Activated CD8-positive, alpha-beta T cell treated with anti-CD3 and anti-CD28 coated beads for 36 hours (primary cell): Measurements from ENCODE around the gene FXYD3. TPM values are rescaled to one million over a fixed set of nuclear protein-coding genes. Genes with fewer than 3 reads are reported as not detected.
"Not testable (repeated sequence)": the region's sequence is repeated elsewhere in the genome, so short reads cannot be mapped to it uniquely, and the experiment has no call there.

Experiments
- ATAC-seq: fragments of 200-7000 bp; cut with Tn5 transposase; one replicate; pipeline ENCODE4 v1.10.0; 2021; ENCODE audit warnings: mild to moderate bottlenecking, moderate library complexity
- CTCF ChIA-PET: fragments of 350-600 bp; sonication (Branson Sonifier 250); formaldehyde crosslinking; loops from one replicate; lab custom pipeline; 2021; ENCODE audit warnings: antibody characterized with exemption; lab: Charles Lee
- POLR2A ChIA-PET: fragments of 350-600 bp; sonication (Branson Sonifier 250); formaldehyde crosslinking; loops from one replicate; lab custom pipeline; 2021; ENCODE audit warnings: antibody characterized with exemption; lab: Charles Lee
- DNase-seq: peaks from one replicate; pipeline ENCODE4 v3.0.0-alpha.2; 2020
- H3K27ac Mint-ChIP-seq: one replicate; pipeline ENCODE4 v1.8.0; 2021; ENCODE audit warnings: mild to moderate bottlenecking, mixed read lengths
- H3K27me3 Mint-ChIP-seq: one replicate; pipeline ENCODE4 v1.8.0; 2021; ENCODE audit warnings: mixed read lengths
- H3K36me3 Mint-ChIP-seq: one replicate; pipeline ENCODE4 v1.8.0; 2021; ENCODE audit warnings: low read depth, mixed read lengths
- H3K4me1 Mint-ChIP-seq: one replicate; pipeline ENCODE4 v1.8.0; 2021; ENCODE audit warnings: low read depth, mixed read lengths
- H3K4me3 Mint-ChIP-seq: one replicate; pipeline ENCODE4 v1.8.0; 2021; ENCODE audit warnings: mild to moderate bottlenecking, moderate library complexity, mixed read lengths
- H3K9me3 Mint-ChIP-seq: one replicate; pipeline ENCODE4 v1.8.0; 2021; ENCODE audit warnings: mixed read lengths
- intact Hi-C: fragments of 100-400 bp; cut with micrococcal nuclease; formaldehyde crosslinking; loops from one replicate; pipeline ENCODE4 v1.10.0; 2022
- total RNA-seq, 2 experiments: library from RNA; stranded (reverse); gene quantifications; one replicate each; pipeline ENCODE4 v1.2.3, GENCODE V29; 2021
- TF ChIP-seq, protein P1 (sequence below): fragments of 200-600 bp; IDR thresholded peaks from one replicate; pipeline ENCODE4 v1.8.0; 2022; ENCODE audit warnings: antibody characterized with exemption, mild to moderate bottlenecking

FXYD3 gene
- total RNA-seq, 2 experiments from 2014 or later, result not detected

DNA sequence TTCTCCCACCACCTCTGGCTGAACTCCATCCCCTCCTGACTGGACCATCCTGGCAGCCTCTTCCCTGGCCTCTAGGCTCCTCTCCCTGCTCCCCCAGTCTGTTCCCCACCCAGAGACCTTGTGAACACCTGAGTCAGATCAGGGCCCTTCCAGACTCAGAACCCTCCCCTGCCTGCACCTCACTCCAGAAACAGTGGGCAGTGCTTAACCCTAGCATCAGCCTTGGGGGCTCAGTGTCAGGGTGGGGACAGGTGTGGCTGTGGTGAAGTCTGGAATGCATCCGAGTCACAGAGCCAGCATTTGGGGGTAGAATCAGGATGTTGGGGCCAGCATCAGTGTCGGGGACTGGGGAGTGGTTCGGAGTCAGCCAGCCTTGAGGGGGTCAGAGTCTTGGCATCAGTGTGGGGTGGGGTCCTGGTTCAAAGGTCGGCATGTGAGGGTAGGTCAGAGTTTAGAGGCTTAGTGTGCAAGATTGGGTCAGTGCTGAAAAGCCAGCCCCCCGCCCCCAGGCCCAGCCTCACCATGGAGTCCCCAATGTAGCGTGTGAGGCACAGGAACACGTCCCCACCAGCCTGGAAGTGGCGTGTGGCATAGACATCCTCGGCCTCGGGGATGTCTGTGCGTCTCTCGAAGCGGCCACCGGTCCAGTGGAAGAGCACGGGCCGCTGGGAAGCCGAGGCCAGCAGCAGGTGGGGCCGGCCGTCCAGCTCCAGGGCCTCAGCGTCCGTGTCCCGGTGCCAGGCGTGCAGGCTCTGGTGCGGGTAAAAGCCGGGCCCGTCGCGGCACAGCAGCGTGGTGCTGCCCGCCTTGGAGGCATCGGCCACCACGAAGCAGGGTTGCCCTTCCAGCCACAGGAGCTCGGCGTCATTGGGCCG lies 10.4 kb downstream of the FXYD3 start:
- ATAC-seq (no peak), DNase-seq (no peak)
- TF ChIP-seq, protein P1, sequence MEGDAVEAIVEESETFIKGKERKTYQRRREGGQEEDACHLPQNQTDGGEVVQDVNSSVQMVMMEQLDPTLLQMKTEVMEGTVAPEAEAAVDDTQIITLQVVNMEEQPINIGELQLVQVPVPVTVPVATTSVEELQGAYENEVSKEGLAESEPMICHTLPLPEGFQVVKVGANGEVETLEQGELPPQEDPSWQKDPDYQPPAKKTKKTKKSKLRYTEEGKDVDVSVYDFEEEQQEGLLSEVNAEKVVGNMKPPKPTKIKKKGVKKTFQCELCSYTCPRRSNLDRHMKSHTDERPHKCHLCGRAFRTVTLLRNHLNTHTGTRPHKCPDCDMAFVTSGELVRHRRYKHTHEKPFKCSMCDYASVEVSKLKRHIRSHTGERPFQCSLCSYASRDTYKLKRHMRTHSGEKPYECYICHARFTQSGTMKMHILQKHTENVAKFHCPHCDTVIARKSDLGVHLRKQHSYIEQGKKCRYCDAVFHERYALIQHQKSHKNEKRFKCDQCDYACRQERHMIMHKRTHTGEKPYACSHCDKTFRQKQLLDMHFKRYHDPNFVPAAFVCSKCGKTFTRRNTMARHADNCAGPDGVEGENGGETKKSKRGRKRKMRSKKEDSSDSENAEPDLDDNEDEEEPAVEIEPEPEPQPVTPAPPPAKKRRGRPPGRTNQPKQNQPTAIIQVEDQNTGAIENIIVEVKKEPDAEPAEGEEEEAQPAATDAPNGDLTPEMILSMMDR, result no peak
- H3K27ac Mint-ChIP-seq, result no peak overlapping the region
- no peaks in the 10 kb centered on the region for H3K27me3 Mint-ChIP-seq
- intact Hi-C loops, result no loop called here
- H3K36me3 Mint-ChIP-seq, result no peaks in the 10 kb centered on the region
- no peak overlapping the region for H3K4me3 Mint-ChIP-seq
- H3K4me1 Mint-ChIP-seq, result peaks cover 10% of the 10 kb centered on the region
- H3K9me3 Mint-ChIP-seq, result no peaks in the 10 kb centered on the region
- POLR2A ChIA-PET, result interaction anchor here (0.6 kb wide), 1 partner anchor 146 kb away, joined by 3 read pairs; no protein-coding TSS in a partner anchor
- CTCF ChIA-PET, result interaction anchor here (0.8 to 2.1 kb wide), 6 partner anchors 9 to 59 kb away, joined by 3 to 11 read pairs (median 4); partner anchors contain the start of gene LGI4

DNA sequence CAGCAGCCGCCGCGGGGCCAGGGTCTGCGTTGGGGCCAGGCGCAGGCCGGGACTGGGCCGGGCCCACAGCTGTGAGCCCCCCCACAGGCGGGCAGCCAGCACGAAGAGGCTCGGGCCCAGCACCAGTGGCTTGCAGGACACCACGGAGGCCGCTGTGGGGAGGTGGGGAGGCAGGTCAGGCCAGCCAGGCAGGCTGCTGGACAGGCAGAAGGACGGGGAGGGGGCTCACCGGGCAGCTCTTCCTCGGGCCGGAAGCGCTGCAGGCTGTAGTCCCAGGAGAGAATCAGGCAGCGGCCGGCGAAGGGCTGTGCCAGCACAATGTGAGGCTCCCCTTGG lies 11.0 kb downstream of the FXYD3 start:
- intact Hi-C loops, result no loop called here
- ChIA-PET CTCF (interaction anchor here (0.8 to 1.4 kb wide), 4 partner anchors 9 to 60 kb away, joined by 3 to 4 read pairs (median 4); partner anchors contain the start of gene FXYD5), POLR2A (no interaction called here)
- H3K27me3 Mint-ChIP-seq, result no peaks in the 10 kb centered on the region
- no peak overlapping the region for H3K4me3 Mint-ChIP-seq
- peaks cover 10% of the 10 kb centered on the region for H3K4me1 Mint-ChIP-seq
- no peaks in the 10 kb centered on the region for H3K36me3 Mint-ChIP-seq
- no peak for ATAC-seq
- H3K9me3 Mint-ChIP-seq, result no peaks in the 10 kb centered on the region
- no peak overlapping the region for H3K27ac Mint-ChIP-seq
- TF ChIP-seq, protein P1, result no peak
- DNase-seq, result no peak

GRCh38 chr19:35127871-35128270 lies 12.2 kb downstream of the FXYD3 start:
- no peaks in the 10 kb centered on the region for H3K36me3 Mint-ChIP-seq
- intact Hi-C loops, result no loop called here
- H3K4me3 Mint-ChIP-seq, result no peak overlapping the region
- H3K27ac Mint-ChIP-seq, result no peak overlapping the region
- ATAC-seq (no peak), DNase-seq (no peak)
- no peaks in the 10 kb centered on the region for H3K27me3 Mint-ChIP-seq
- H3K9me3 Mint-ChIP-seq, result no peaks in the 10 kb centered on the region
- H3K4me1 Mint-ChIP-seq, result peaks cover 10% of the 10 kb centered on the region
- ChIA-PET CTCF (interaction anchor here (0.6 to 1.4 kb wide), 5 partner anchors 8 to 61 kb away, joined by 3 to 7 read pairs (median 4); partner anchors contain the start of genes FXYD5 and LGI4), POLR2A (no interaction called here)
- TF ChIP-seq, protein P1, result no peak

DNA sequence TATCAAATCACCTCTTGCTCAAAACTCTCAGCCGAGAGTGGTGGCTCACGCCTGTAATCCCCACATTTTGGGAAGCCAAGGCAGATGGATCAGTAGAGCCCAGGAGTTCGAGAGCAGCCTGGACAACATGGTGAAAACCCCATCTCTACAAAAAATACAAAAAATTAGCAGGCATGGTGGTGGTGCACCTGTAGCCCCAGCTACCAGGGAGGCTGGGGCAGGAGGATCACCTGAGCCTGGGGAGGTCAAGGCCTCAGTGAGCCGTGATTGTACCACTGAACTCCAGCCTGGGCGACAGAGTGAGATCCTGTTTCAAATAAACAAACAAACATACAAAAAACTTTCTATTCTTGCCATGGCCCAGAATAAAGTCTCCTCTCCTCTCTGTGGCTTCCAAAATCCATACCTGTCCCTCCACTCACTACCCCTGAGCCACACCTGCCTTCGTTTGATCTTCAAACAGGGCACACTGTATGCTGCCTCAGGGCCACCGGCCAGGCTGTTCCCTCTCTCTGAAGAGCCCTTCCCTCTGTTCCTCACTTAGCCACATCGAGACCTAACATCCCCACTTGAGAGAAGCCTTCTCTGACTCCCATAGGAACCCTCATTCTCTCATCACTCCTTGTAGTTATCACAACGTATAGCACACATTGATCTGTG lies 12.9 kb downstream of the FXYD3 start:
- H3K36me3 Mint-ChIP-seq, result no peaks in the 10 kb centered on the region
- DNase-seq (no peak), ATAC-seq (no peak)
- intact Hi-C loops, result no loop called here
- ChIA-PET CTCF (interaction anchor here (1.3 kb wide), 1 partner anchor 14 kb away, joined by 4 read pairs; no protein-coding TSS in a partner anchor), POLR2A (no interaction called here)
- no peak overlapping the region for H3K27ac Mint-ChIP-seq
- TF ChIP-seq, protein P1, result no peak
- H3K9me3 Mint-ChIP-seq, result no peaks in the 10 kb centered on the region
- peaks cover 10% of the 10 kb centered on the region for H3K4me1 Mint-ChIP-seq
- no peak overlapping the region for H3K4me3 Mint-ChIP-seq
- H3K27me3 Mint-ChIP-seq, result no peaks in the 10 kb centered on the region

DNA sequence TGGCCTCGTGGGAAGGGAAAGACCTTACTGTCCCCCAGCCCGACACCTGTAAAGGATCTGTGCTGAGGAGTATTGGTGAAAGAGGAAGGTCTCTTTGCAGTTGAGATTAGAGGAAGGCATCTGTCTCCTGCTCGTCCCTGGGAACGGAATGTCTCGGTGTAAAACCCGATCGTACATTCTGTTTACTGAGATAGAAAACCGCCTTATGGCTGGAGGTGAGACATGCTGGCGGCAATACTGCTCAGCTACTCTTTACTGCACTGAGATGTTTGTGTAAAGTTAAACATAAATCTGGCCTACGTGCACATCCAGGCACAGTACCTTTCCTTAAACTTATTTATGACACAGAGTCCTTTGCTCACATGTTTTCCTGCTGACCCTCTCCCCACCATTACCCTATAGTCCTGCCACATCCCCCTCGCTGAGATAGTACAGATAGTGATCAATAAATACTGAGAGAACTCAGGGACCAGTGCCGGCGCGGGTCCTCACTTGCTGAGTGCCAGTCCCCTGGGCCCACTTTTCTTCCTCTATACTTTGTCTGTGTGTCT lies 14.2 kb downstream of the FXYD3 start:
- H3K9me3 Mint-ChIP-seq, DNase-seq, H3K4me1 Mint-ChIP-seq, H3K27ac Mint-ChIP-seq, H3K27me3 Mint-ChIP-seq, ATAC-seq, CTCF ChIA-PET, intact Hi-C loops, H3K4me3 Mint-ChIP-seq, H3K36me3 Mint-ChIP-seq, POLR2A ChIA-PET: not testable (repeated sequence)
